ENCODE data around the gene CCDC142. TPM values are rescaled to one million over a fixed set of nuclear protein-coding genes. Genes with fewer than 3 reads are reported as not detected.

Gene CCDC142
- polyA plus RNA-seq, 1 donor = 21.3 TPM

DNA sequence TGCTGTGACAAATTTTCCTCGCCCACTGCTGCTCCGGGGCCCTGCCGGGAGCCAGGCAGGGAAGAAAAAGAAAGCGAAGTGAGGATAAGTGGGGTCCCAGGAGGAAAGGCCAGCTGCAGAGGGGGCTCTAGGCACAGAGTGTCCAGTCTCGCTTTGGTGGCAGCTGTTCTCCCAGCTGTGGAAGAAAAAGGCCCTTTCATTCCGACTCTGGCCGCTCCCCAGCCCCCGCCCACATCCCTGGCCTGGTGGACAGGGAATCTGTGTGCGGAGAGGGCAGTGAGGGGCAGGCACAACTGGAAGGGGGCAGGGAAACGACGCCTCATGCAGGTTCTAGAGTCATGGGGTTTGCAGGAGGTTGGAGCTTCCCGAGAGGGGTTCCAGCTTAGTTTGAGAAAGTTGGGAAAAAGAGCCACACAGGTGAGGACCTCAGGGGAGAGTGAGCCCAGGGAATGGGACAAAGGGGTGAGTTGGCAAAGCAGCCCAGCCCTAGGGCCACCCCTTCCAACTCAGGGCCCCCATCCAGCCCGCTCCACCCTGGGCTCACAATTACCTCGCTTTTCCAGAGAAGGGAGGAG lies 42.9 kb downstream of the CCDC142 start:
- Histone ChIP-seq H3K4me3 (ENCODE audit: low read length) (peak overlapping the region; percentile 86), H3K9me3 (ENCODE audit: control insufficient read depth, low read depth, low read length) (peaks cover 4% of the 10 kb centered on the region), H3K4me1 (ENCODE audit: control insufficient read depth, insufficient read depth, low read length) (peaks cover 37% of the 10 kb centered on the region), H3K27me3 (ENCODE audit: control insufficient read depth, insufficient read depth, low read length) (peaks cover 10% of the 10 kb centered on the region), H3K27ac (ENCODE audit: low read length) (peak overlapping the region; percentile 98), H3K36me3 (ENCODE audit: control insufficient read depth, insufficient read depth, low read length) (peaks cover 23% of the 10 kb centered on the region)
- DNase-seq = peak in 1 of 2 donors; percentile 68
- no CpG with 5 or more reads among the region's 14 CpGs for WGBS (ENCODE audit: insufficient coverage, low lambda C conversion rate)

GRCh38 chr2:74439373-74439772 lies 43.4 kb downstream of the CCDC142 start:
- H3K27me3 ChIP-seq (ENCODE audit: control insufficient read depth, insufficient read depth, low read length) = peaks cover 10% of the 10 kb centered on the region
- DNase-seq = no peak
- peaks cover 25% of the 10 kb centered on the region for H3K36me3 ChIP-seq (ENCODE audit: control insufficient read depth, insufficient read depth, low read length)
- peaks cover 4% of the 10 kb centered on the region for H3K9me3 ChIP-seq (ENCODE audit: control insufficient read depth, low read depth, low read length)
- peak overlapping the region; percentile 86 for H3K4me3 ChIP-seq (ENCODE audit: low read length)
- peaks cover 35% of the 10 kb centered on the region for H3K4me1 ChIP-seq (ENCODE audit: control insufficient read depth, insufficient read depth, low read length)
- H3K27ac ChIP-seq (ENCODE audit: low read length) = peak overlapping the region; percentile 98
- whole genome bisulfite sequencing (ENCODE audit: insufficient coverage, low lambda C conversion rate) = no CpG with 5 or more reads among the region's 3 CpGs

GRCh38 chr2:74438248-74438647 lies 44.5 kb downstream of the CCDC142 start:
- no peak for DNase-seq
- Histone ChIP-seq H3K4me3 (ENCODE audit: low read length) (no peak overlapping the region), H3K36me3 (ENCODE audit: control insufficient read depth, insufficient read depth, low read length) (peaks cover 25% of the 10 kb centered on the region), H3K27ac (ENCODE audit: low read length) (no peak overlapping the region), H3K4me1 (ENCODE audit: control insufficient read depth, insufficient read depth, low read length) (peaks cover 30% of the 10 kb centered on the region), H3K9me3 (ENCODE audit: control insufficient read depth, low read depth, low read length) (peaks cover 4% of the 10 kb centered on the region), H3K27me3 (ENCODE audit: control insufficient read depth, insufficient read depth, low read length) (peaks cover 10% of the 10 kb centered on the region)
- 100% methylated on average over 1 of the region's 1 CpG for WGBS (ENCODE audit: insufficient coverage, low lambda C conversion rate)

GRCh38 chr2:74436848-74437695 lies 45.7 kb downstream of the CCDC142 start:
- H3K27me3 ChIP-seq (ENCODE audit: control insufficient read depth, insufficient read depth, low read length) = peaks cover 9% of the 10 kb centered on the region
- peaks cover 32% of the 10 kb centered on the region for H3K36me3 ChIP-seq (ENCODE audit: control insufficient read depth, insufficient read depth, low read length)
- 38% methylated on average over 1 of the region's 6 CpGs for WGBS (ENCODE audit: insufficient coverage, low lambda C conversion rate)
- DNase-seq = no peak
- no peak overlapping the region for H3K4me3 ChIP-seq (ENCODE audit: low read length)
- H3K9me3 ChIP-seq (ENCODE audit: control insufficient read depth, low read depth, low read length) = peaks cover 4% of the 10 kb centered on the region
- peaks cover 23% of the 10 kb centered on the region for H3K4me1 ChIP-seq (ENCODE audit: control insufficient read depth, insufficient read depth, low read length)
- H3K27ac ChIP-seq (ENCODE audit: low read length) = no peak overlapping the region

DNA sequence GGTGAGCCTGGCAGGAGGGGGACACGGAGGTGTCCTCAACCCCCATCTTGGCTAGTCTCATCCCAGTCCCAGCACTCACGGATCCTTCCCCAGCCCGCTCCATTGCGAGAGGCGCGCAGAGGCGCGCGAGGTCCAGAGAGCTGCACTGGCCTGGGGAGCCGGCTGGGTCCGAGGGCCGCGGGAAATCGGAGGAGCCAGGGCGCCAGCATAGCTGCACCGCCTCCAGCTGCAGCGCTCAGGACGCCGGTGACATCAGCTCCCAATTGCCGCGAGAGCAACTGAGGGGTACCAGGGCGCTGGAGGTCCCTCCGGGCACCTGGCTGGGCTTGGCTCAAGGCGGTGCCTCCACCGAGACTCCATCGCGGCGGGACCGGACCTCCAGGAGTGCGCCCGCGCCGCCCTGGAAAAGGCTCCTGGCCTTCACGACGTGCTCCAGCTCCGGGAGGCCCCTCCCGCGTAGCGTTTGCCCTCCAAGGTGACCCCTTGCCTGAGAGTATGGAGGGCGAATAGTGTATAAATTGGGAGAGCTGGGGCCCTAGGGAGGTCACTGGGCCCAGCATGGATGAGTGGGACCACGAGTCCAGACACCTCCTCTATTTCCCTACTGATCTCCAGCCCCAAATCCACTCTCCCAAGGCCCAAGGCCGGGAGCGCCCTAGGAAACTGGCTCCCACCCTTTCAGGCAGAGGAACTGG lies 46.5 kb downstream of the CCDC142 start:
- peaks cover 3% of the 10 kb centered on the region for H3K27me3 ChIP-seq (ENCODE audit: control insufficient read depth, insufficient read depth, low read length)
- no peak overlapping the region for H3K27ac ChIP-seq (ENCODE audit: low read length)
- no peaks in the 10 kb centered on the region for H3K9me3 ChIP-seq (ENCODE audit: control insufficient read depth, low read depth, low read length)
- no peak for DNase-seq
- H3K4me1 ChIP-seq (ENCODE audit: control insufficient read depth, insufficient read depth, low read length) = peaks cover 28% of the 10 kb centered on the region
- H3K36me3 ChIP-seq (ENCODE audit: control insufficient read depth, insufficient read depth, low read length) = peaks cover 40% of the 10 kb centered on the region
- WGBS (ENCODE audit: insufficient coverage, low lambda C conversion rate) = no CpG with 5 or more reads among the region's 43 CpGs
- H3K4me3 ChIP-seq (ENCODE audit: low read length) = no peak overlapping the region

DNA sequence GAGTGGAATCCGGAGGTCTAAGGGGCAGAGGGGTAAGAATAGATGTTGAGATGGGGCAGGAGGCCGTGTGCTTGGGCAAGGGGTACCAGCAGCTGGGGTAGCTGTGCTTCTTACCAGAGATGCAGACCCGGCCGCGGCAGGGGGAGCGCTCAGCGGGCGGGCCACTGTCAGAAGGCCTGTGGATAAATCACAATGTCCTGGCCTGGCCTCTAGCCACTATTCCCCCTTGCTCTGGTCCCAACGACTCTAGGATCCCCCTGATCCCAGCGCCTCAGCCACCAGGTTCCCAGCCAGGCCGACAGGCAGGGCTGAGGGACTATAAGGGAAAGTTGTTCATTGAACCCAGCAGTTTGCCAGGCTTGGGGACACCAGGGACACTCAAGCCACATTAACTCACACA lies 52.3 kb downstream of the CCDC142 start:
- H3K4me3 ChIP-seq (ENCODE audit: low read length) = no peak overlapping the region
- DNase-seq = no peak
- no peaks in the 10 kb centered on the region for H3K9me3 ChIP-seq (ENCODE audit: control insufficient read depth, low read depth, low read length)
- WGBS (ENCODE audit: insufficient coverage, low lambda C conversion rate) = no CpG with 5 or more reads among the region's 11 CpGs
- peaks cover 55% of the 10 kb centered on the region for H3K4me1 ChIP-seq (ENCODE audit: control insufficient read depth, insufficient read depth, low read length)
- H3K27me3 ChIP-seq (ENCODE audit: control insufficient read depth, insufficient read depth, low read length) = no peaks in the 10 kb centered on the region
- peaks cover 75% of the 10 kb centered on the region for H3K36me3 ChIP-seq (ENCODE audit: control insufficient read depth, insufficient read depth, low read length)
- peak overlapping the region; percentile 92 for H3K27ac ChIP-seq (ENCODE audit: low read length)

DNA sequence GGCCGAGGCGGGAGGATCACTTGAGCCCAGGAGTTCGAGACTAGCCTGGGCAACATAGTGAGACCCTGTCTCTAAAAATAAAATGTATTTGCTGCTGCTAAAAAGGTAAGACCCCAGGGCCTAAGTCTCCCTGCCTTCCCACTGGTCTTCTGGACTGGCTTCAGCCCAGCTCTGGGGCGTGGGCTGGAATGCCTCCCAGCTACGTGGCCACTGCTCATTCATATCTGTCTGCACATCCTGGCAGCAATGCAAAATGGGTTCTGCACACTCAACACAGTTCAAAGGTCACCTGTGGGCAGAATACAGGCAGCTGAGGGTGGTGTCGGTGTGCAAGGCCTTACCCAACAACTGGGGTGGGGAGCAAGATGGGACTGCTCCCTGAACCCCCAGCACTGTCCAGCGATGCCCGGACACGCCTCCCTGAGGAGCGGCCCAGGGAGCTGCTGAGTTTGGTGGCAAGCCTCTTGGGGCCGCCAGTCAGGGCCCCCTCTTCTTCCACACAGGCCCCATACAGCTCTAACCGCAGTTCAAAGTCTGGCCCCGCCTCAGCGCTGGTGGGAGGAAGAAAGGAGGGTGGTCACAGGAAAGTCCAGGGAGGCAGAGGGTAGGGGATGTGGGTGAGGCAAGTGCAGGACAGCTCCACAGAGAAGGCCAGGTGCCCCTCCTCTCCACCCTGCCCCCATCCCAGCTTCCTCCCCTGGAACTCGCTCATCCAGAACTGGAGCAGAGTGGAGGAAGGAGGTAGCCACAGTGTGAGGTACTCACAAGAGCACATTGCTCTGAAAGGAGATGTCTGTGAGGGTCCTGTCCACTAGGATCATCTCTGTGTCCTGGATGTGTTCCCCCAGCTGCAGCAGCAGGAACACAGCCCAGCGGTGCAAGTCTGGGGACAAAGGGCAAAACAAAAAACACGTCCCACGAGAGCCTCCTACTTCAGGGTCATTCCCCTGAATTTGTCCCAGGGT lies 53.0 kb downstream of the CCDC142 start:
- H3K36me3 ChIP-seq (ENCODE audit: control insufficient read depth, insufficient read depth, low read length) = peaks cover 77% of the 10 kb centered on the region
- H3K27me3 ChIP-seq (ENCODE audit: control insufficient read depth, insufficient read depth, low read length) = no peaks in the 10 kb centered on the region
- H3K4me3 ChIP-seq (ENCODE audit: low read length) = no peak overlapping the region
- peaks cover 62% of the 10 kb centered on the region for H3K4me1 ChIP-seq (ENCODE audit: control insufficient read depth, insufficient read depth, low read length)
- no CpG with 5 or more reads among the region's 18 CpGs for WGBS (ENCODE audit: insufficient coverage, low lambda C conversion rate)
- peak overlapping the region; percentile 92 for H3K27ac ChIP-seq (ENCODE audit: low read length)
- peak; percentile 89 to 95 for DNase-seq
- no peaks in the 10 kb centered on the region for H3K9me3 ChIP-seq (ENCODE audit: control insufficient read depth, low read depth, low read length)

- Histone ChIP-seq H3K4me3 (ENCODE audit: low read length) (no peak overlapping the region), H3K27ac (ENCODE audit: low read length) (peak overlapping the region; percentile 92), H3K36me3 (ENCODE audit: control insufficient read depth, insufficient read depth, low read length) (peaks cover 82% of the 10 kb centered on the region), H3K9me3 (ENCODE audit: control insufficient read depth, low read depth, low read length) (no peaks in the 10 kb centered on the region), H3K4me1 (ENCODE audit: control insufficient read depth, insufficient read depth, low read length) (peaks cover 72% of the 10 kb centered on the region), H3K27me3 (ENCODE audit: control insufficient read depth, insufficient read depth, low read length) (no peaks in the 10 kb centered on the region)
- no CpG with 5 or more reads among the region's 5 CpGs for WGBS (ENCODE audit: insufficient coverage, low lambda C conversion rate)
- no peak for DNase-seq
Measured at GRCh38 chr2:74428675-74429074, 54.1 kb downstream of the CCDC142 start.

- Histone ChIP-seq H3K27me3 (ENCODE audit: control insufficient read depth, insufficient read depth, low read length) (no peaks in the 10 kb centered on the region), H3K4me3 (ENCODE audit: low read length) (no peak overlapping the region), H3K36me3 (ENCODE audit: control insufficient read depth, insufficient read depth, low read length) (peaks cover 81% of the 10 kb centered on the region), H3K9me3 (ENCODE audit: control insufficient read depth, low read depth, low read length) (no peaks in the 10 kb centered on the region), H3K27ac (ENCODE audit: low read length) (peak overlapping the region; percentile 62), H3K4me1 (ENCODE audit: control insufficient read depth, insufficient read depth, low read length) (peaks cover 74% of the 10 kb centered on the region)
- WGBS (ENCODE audit: insufficient coverage, low lambda C conversion rate) = no CpG with 5 or more reads among the region's 3 CpGs
- no peak for DNase-seq
Measured at GRCh38 chr2:74427551-74427950, 55.2 kb downstream of the CCDC142 start.
